WTC11 (cell line): ENCODE measurements around the gene BTBD17. TPM values are rescaled to one million over a fixed set of nuclear protein-coding genes. Genes with fewer than 3 reads are reported as not detected.

ENCODE experiments used
- ATF1 ChIP-seq: sonication (generic); formaldehyde crosslinking; IDR thresholded peaks from 2 replicates; pipeline ENCODE4 v1.8.1; 2023; ENCODE audit warnings: mild to moderate bottlenecking, moderate library complexity, missing genetic modification reagents
- CBFB ChIP-seq: sonication (generic); formaldehyde crosslinking; IDR thresholded peaks from 2 replicates; pipeline ENCODE4 v1.8.1; 2022; ENCODE audit warnings: mild to moderate bottlenecking, low read depth, missing genetic modification reagents
- CREB1 ChIP-seq: sonication (generic); formaldehyde crosslinking; IDR thresholded peaks from 2 replicates; pipeline ENCODE4 v1.8.0; 2023; ENCODE audit warnings: mild to moderate bottlenecking, missing genetic modification reagents
- CREM ChIP-seq: sonication (generic); formaldehyde crosslinking; IDR thresholded peaks from 2 replicates; pipeline ENCODE4 v1.8.1; 2022; ENCODE audit warnings: mild to moderate bottlenecking, missing genetic modification reagents, moderate library complexity
- EMX1 ChIP-seq: fragments of 250-450 bp; sonication (Bioruptor Pico); IDR thresholded peaks from 2 replicates; pipeline ENCODE4 v1.8.0; 2021; ENCODE audit warnings: mild to moderate bottlenecking
- FOXK1 ChIP-seq: sonication (generic); formaldehyde crosslinking; IDR thresholded peaks from 2 replicates; pipeline ENCODE4 v1.8.0; 2022; ENCODE audit warnings: mild to moderate bottlenecking, moderate library complexity, missing genetic modification reagents
- FOXP1 ChIP-seq: sonication (generic); formaldehyde crosslinking; IDR thresholded peaks from 2 replicates; pipeline ENCODE4 v1.8.0; 2022; ENCODE audit warnings: missing genetic modification reagents, mild to moderate bottlenecking, moderate library complexity, borderline replicate concordance
- IRF2 ChIP-seq: sonication (generic); formaldehyde crosslinking; IDR thresholded peaks from 2 replicates; pipeline ENCODE4 v1.8.0; 2022; ENCODE audit warnings: low read depth, missing genetic modification reagents, borderline replicate concordance
- MYBL2 ChIP-seq: sonication (generic); formaldehyde crosslinking; IDR thresholded peaks from 2 replicates; pipeline ENCODE4 v1.8.1; 2023; ENCODE audit warnings: mild to moderate bottlenecking, moderate library complexity, missing genetic modification reagents
- NFATC4 ChIP-seq: fragments of 250-450 bp; sonication (Bioruptor Pico); IDR thresholded peaks from 2 replicates; pipeline ENCODE4 v1.9.0; 2021; ENCODE audit warnings: mild to moderate bottlenecking
- NFE2L1 ChIP-seq: sonication (generic); formaldehyde crosslinking; IDR thresholded peaks from 2 replicates; pipeline ENCODE4 v1.8.1; 2023; ENCODE audit warnings: missing genetic modification reagents
- NFYB ChIP-seq: sonication (generic); formaldehyde crosslinking; conservative IDR thresholded peaks from 2 replicates; pipeline ENCODE4 v1.8.0; 2022; ENCODE audit warnings: low read depth, missing genetic modification reagents
- OVOL2 ChIP-seq: fragments of 250-450 bp; sonication (Bioruptor Pico); IDR thresholded peaks from 2 replicates; pipeline ENCODE4 v1.9.0; 2021; ENCODE audit warnings: mild to moderate bottlenecking, borderline replicate concordance
- RELA ChIP-seq: sonication (generic); formaldehyde crosslinking; IDR thresholded peaks from 2 replicates; pipeline ENCODE4 v1.8.1; 2022; ENCODE audit warnings: missing genetic modification reagents, mild to moderate bottlenecking, borderline replicate concordance
- RORB ChIP-seq: fragments of 250-450 bp; sonication (Bioruptor Pico); IDR thresholded peaks from 2 replicates; pipeline ENCODE4 v1.9.0; 2021; ENCODE audit warnings: mild to moderate bottlenecking
- SMAD4 ChIP-seq: sonication (generic); formaldehyde crosslinking; IDR thresholded peaks from 2 replicates; pipeline ENCODE4 v1.8.0; 2022; ENCODE audit warnings: mild to moderate bottlenecking, missing genetic modification reagents
- SOX15 ChIP-seq: fragments of 250-450 bp; sonication (Bioruptor Pico); IDR thresholded peaks from 2 replicates; pipeline ENCODE4 v1.9.0; 2021; ENCODE audit warnings: mild to moderate bottlenecking
- ZNF121 ChIP-seq: sonication (generic); formaldehyde crosslinking; IDR thresholded peaks from 2 replicates; pipeline ENCODE4 v1.8.0; 2023; ENCODE audit warnings: missing genetic modification reagents
- ZNF138 ChIP-seq: sonication (generic); formaldehyde crosslinking; conservative IDR thresholded peaks from 2 replicates; pipeline ENCODE4 v1.8.1; 2022; ENCODE audit warnings: mild to moderate bottlenecking, moderate library complexity, missing genetic modification reagents
- ZNF416 ChIP-seq: fragments of 250-450 bp; sonication (Bioruptor Pico); IDR thresholded peaks from 2 replicates; pipeline ENCODE4 v1.9.0; 2021; ENCODE audit warnings: mild to moderate bottlenecking, inconsistent platforms
- ZNF423 ChIP-seq: fragments of 250-450 bp; sonication (Bioruptor Pico); IDR thresholded peaks from 2 replicates; pipeline ENCODE4 v2.1.2; 2022; ENCODE audit warnings: mild to moderate bottlenecking, moderate library complexity
- total RNA-seq: library from RNA; stranded (reverse); gene quantifications from 3 replicates; pipeline ENCODE4 v1.2.3, GENCODE V29; 2021
- TF ChIP-seq, protein P1 (sequence below): sonication (generic); formaldehyde crosslinking; conservative IDR thresholded peaks from 2 replicates; pipeline ENCODE4 v1.8.1; 2023; ENCODE audit warnings: mild to moderate bottlenecking, low read depth, missing genetic modification reagents, moderate library complexity
- TF ChIP-seq, protein P2 (sequence below): sonication (generic); formaldehyde crosslinking; IDR thresholded peaks from 2 replicates; pipeline ENCODE4 v1.8.1; 2023; ENCODE audit warnings: mild to moderate bottlenecking, missing genetic modification reagents, moderate library complexity
- TF ChIP-seq, protein P3 (sequence below): sonication (generic); formaldehyde crosslinking; IDR thresholded peaks from 2 replicates; pipeline ENCODE4 v1.8.1; 2023; ENCODE audit warnings: mild to moderate bottlenecking, moderate library complexity, missing genetic modification reagents
- TF ChIP-seq, protein P4 (sequence below): sonication (generic); formaldehyde crosslinking; IDR thresholded peaks from 2 replicates; pipeline ENCODE4 v1.8.1; 2022; ENCODE audit warnings: mild to moderate bottlenecking, missing genetic modification reagents, moderate library complexity, borderline replicate concordance
- TF ChIP-seq, protein P5 (sequence below): fragments of 250-450 bp; sonication (Bioruptor Pico); IDR thresholded peaks from 2 replicates; pipeline ENCODE4 v1.9.0; 2021; ENCODE audit warnings: moderate library complexity, mild to moderate bottlenecking, inconsistent platforms, borderline replicate concordance
- TF ChIP-seq, protein P6 (sequence below): fragments of 250-450 bp; sonication (Bioruptor Pico); IDR thresholded peaks from 2 replicates; pipeline ENCODE4 v1.8.0; 2021; ENCODE audit warnings: mild to moderate bottlenecking
- TF ChIP-seq, protein P7 (sequence below): fragments of 250-450 bp; sonication (Bioruptor Pico); IDR thresholded peaks from 2 replicates; pipeline ENCODE4 v1.9.0; 2021; ENCODE audit warnings: mild to moderate bottlenecking, borderline replicate concordance

The BTBD17 gene
- total RNA-seq, 1 experiment from 2014 or later: 0.94 TPM

DNA sequence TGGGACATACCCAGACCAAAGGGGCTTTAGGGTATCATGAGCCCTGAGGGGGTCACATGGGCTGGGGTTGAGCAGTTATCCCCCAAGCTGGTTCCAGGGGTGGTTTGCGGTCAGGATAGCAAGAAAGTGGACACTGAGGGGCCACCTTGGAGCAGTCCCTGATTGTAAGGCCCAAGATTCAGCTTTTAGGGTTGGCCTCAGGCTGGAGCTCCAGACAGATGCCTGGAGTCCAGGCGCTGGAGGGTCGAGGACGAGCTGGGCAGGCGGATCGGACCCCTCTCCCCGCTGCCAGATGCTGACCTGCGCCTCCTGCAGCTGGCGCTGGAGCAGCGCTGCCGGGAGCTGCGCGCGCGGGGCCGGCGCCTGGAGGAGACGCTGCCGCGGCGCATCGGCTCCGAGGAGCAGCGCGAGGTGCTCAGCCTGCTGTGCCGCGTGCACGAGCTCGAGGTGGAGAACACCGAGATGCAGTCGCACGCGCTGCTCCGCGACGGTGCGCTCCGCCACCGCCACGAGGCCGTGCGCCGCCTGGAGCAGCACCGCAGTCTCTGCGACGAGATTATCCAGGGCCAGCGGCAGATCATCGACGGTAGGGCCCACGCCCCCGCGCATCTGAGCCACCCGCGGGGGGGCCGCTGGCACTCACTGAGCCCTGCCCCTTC, 10.0 kb downstream of the BTBD17 start (continued):
- TF ChIP-seq, protein P1, sequence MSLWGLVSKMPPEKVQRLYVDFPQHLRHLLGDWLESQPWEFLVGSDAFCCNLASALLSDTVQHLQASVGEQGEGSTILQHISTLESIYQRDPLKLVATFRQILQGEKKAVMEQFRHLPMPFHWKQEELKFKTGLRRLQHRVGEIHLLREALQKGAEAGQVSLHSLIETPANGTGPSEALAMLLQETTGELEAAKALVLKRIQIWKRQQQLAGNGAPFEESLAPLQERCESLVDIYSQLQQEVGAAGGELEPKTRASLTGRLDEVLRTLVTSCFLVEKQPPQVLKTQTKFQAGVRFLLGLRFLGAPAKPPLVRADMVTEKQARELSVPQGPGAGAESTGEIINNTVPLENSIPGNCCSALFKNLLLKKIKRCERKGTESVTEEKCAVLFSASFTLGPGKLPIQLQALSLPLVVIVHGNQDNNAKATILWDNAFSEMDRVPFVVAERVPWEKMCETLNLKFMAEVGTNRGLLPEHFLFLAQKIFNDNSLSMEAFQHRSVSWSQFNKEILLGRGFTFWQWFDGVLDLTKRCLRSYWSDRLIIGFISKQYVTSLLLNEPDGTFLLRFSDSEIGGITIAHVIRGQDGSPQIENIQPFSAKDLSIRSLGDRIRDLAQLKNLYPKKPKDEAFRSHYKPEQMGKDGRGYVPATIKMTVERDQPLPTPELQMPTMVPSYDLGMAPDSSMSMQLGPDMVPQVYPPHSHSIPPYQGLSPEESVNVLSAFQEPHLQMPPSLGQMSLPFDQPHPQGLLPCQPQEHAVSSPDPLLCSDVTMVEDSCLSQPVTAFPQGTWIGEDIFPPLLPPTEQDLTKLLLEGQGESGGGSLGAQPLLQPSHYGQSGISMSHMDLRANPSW (CRISPR knock-in tag): 0 out of 2 replicates have a peak, but pooled peaks have one; percentile 58
- TF ChIP-seq ZNF423 (no peak), EMX1 (CRISPR knock-in tag) (no peak), ZNF416 (CRISPR knock-in tag) (no peak), NFYB (0 out of 2 replicates have a peak, but pooled peaks have one; percentile 27), CREB1 (CRISPR knock-in tag) (peak; percentile 86), CREM (no peak; the same call in 1 of the 2 replicates), ATF1 (CRISPR knock-in tag) (peak; percentile 42; the same call in 1 of the 2 replicates), SOX15 (no peak), RELA (CRISPR knock-in tag) (peak; percentile 80; the same call in 1 of the 2 replicates), ZNF138 (CRISPR knock-in tag) (peak; percentile 96; the same call in 1 of the 2 replicates), SMAD4 (CRISPR knock-in tag) (no peak; the same call in 1 of the 2 replicates), ZNF121 (peak; percentile 74), MYBL2 (CRISPR knock-in tag) (peak; percentile 91), RORB (CRISPR knock-in tag) (no peak), NFE2L1 (CRISPR knock-in tag) (peak; percentile 84; the same call in 1 of the 2 replicates), FOXK1 (peak; percentile 79), IRF2 (no peak), OVOL2 (no peak), NFATC4 (no peak), FOXP1 (CRISPR knock-in tag) (peak; percentile 98), CBFB (peak; percentile 94; the same call in 1 of the 2 replicates)
- TF ChIP-seq, protein P2, sequence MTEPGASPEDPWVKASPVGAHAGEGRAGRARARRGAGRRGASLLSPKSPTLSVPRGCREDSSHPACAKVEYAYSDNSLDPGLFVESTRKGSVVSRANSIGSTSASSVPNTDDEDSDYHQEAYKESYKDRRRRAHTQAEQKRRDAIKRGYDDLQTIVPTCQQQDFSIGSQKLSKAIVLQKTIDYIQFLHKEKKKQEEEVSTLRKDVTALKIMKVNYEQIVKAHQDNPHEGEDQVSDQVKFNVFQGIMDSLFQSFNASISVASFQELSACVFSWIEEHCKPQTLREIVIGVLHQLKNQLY (CRISPR knock-in tag): no peak
- TF ChIP-seq, protein P3, sequence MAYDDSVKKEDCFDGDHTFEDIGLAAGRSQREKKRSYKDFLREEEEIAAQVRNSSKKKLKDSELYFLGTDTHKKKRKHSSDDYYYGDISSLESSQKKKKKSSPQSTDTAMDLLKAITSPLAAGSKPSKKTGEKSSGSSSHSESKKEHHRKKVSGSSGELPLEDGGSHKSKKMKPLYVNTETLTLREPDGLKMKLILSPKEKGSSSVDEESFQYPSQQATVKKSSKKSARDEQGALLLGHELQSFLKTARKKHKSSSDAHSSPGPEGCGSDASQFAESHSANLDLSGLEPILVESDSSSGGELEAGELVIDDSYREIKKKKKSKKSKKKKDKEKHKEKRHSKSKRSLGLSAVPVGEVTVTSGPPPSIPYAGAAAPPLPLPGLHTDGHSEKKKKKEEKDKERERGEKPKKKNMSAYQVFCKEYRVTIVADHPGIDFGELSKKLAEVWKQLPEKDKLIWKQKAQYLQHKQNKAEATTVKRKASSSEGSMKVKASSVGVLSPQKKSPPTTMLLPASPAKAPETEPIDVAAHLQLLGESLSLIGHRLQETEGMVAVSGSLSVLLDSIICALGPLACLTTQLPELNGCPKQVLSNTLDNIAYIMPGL (CRISPR knock-in tag): no peak; the same call in 1 of the 2 replicates
- TF ChIP-seq, protein P4, sequence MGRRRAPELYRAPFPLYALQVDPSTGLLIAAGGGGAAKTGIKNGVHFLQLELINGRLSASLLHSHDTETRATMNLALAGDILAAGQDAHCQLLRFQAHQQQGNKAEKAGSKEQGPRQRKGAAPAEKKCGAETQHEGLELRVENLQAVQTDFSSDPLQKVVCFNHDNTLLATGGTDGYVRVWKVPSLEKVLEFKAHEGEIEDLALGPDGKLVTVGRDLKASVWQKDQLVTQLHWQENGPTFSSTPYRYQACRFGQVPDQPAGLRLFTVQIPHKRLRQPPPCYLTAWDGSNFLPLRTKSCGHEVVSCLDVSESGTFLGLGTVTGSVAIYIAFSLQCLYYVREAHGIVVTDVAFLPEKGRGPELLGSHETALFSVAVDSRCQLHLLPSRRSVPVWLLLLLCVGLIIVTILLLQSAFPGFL (CRISPR knock-in tag): no peak; the same call in 1 of the 2 replicates
- TF ChIP-seq, protein P5, sequence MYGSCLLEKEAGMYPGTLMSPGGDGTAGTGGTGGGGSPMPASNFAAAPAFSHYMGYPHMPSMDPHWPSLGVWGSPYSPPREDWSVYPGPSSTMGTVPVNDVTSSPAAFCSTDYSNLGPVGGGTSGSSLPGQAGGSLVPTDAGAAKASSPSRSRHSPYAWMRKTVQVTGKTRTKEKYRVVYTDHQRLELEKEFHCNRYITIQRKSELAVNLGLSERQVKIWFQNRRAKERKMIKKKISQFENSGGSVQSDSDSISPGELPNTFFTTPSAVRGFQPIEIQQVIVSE (CRISPR knock-in tag): no peak
- TF ChIP-seq, protein P6, sequence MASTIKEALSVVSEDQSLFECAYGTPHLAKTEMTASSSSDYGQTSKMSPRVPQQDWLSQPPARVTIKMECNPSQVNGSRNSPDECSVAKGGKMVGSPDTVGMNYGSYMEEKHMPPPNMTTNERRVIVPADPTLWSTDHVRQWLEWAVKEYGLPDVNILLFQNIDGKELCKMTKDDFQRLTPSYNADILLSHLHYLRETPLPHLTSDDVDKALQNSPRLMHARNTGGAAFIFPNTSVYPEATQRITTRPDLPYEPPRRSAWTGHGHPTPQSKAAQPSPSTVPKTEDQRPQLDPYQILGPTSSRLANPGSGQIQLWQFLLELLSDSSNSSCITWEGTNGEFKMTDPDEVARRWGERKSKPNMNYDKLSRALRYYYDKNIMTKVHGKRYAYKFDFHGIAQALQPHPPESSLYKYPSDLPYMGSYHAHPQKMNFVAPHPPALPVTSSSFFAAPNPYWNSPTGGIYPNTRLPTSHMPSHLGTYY: no peak
- TF ChIP-seq, protein P7, sequence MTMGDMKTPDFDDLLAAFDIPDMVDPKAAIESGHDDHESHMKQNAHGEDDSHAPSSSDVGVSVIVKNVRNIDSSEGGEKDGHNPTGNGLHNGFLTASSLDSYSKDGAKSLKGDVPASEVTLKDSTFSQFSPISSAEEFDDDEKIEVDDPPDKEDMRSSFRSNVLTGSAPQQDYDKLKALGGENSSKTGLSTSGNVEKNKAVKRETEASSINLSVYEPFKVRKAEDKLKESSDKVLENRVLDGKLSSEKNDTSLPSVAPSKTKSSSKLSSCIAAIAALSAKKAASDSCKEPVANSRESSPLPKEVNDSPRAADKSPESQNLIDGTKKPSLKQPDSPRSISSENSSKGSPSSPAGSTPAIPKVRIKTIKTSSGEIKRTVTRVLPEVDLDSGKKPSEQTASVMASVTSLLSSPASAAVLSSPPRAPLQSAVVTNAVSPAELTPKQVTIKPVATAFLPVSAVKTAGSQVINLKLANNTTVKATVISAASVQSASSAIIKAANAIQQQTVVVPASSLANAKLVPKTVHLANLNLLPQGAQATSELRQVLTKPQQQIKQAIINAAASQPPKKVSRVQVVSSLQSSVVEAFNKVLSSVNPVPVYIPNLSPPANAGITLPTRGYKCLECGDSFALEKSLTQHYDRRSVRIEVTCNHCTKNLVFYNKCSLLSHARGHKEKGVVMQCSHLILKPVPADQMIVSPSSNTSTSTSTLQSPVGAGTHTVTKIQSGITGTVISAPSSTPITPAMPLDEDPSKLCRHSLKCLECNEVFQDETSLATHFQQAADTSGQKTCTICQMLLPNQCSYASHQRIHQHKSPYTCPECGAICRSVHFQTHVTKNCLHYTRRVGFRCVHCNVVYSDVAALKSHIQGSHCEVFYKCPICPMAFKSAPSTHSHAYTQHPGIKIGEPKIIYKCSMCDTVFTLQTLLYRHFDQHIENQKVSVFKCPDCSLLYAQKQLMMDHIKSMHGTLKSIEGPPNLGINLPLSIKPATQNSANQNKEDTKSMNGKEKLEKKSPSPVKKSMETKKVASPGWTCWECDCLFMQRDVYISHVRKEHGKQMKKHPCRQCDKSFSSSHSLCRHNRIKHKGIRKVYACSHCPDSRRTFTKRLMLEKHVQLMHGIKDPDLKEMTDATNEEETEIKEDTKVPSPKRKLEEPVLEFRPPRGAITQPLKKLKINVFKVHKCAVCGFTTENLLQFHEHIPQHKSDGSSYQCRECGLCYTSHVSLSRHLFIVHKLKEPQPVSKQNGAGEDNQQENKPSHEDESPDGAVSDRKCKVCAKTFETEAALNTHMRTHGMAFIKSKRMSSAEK (CRISPR knock-in tag): no peak
